ENCODE measurements around the gene TAB2.

Gene TAB2

GRCh38 chr6:149379977-149380376, 62.5 kb downstream of the TAB2 start:
- DNase-seq = no peak

GRCh38 chr6:149380523-149380922, 63.0 kb downstream of the TAB2 start:
- DNase-seq = no peak

GRCh38 chr6:149383371-149383770, 65.9 kb downstream of the TAB2 start:
- no peak for DNase-seq

- no peak for DNase-seq
Observed at GRCh38 chr6:149384464-149384863, 67.0 kb downstream of the TAB2 start.

- DNase-seq = no peak
Observed at GRCh38 chr6:149385998-149386646, 68.6 kb downstream of the TAB2 start.

GRCh38 chr6:149387779-149388512, 70.4 kb downstream of the TAB2 start:
- no peak for DNase-seq

GRCh38 chr6:149389509-149390297, 72.2 kb downstream of the TAB2 start:
- DNase-seq = no peak

GRCh38 chr6:149392093-149392492, 74.6 kb downstream of the TAB2 start:
- no peak for DNase-seq

- DNase-seq = no peak
Observed at GRCh38 chr6:149392535-149392934, 75.0 kb downstream of the TAB2 start.

- no peak for DNase-seq
Observed at GRCh38 chr6:149393002-149393679, 75.6 kb downstream of the TAB2 start.

GRCh38 chr6:149395185-149395584, 77.7 kb downstream of the TAB2 start:
- DNase-seq = no peak

GRCh38 chr6:149397384-149397783, 79.9 kb downstream of the TAB2 start:
- DNase-seq = no peak

- DNase-seq = no peak
Observed at GRCh38 chr6:149400050-149400449, 82.5 kb downstream of the TAB2 start, which contains the start of gene SUMO4. SUMO4 (plus strand) TSS chr6:149400262; CDS start chr6:149400392, 130 bp downstream.

GRCh38 chr6:149403534-149403933, 86.0 kb downstream of the TAB2 start:
- DNase-seq = no peak

- no peak for DNase-seq
Observed at GRCh38 chr6:149405823-149406765, 88.6 kb downstream of the TAB2 start.

GRCh38 chr6:149409617-149410016, 92.1 kb downstream of the TAB2 start:
- no peak for DNase-seq

- DNase-seq = no peak
Observed at GRCh38 chr6:149410557-149410956, 93.0 kb downstream of the TAB2 start.

- DNase-seq = no peak
Observed at GRCh38 chr6:149414009-149414408, 96.5 kb downstream of the TAB2 start.

GRCh38 chr6:149414821-149415220, 97.3 kb downstream of the TAB2 start:
- no peak for DNase-seq

- DNase-seq = no peak
Observed at GRCh38 chr6:149419696-149420404, 102.3 kb downstream of the TAB2 start.

GRCh38 chr6:149421132-149421531, 103.6 kb downstream of the TAB2 start:
- DNase-seq = no peak
